WTC11 (cell line): ENCODE measurements around the gene C19orf67. TPM values are rescaled to one million over a fixed set of nuclear protein-coding genes. Genes with fewer than 3 reads are reported as not detected.

Experiments used
- ATAC-seq: fragments of 200-7000 bp; cut with Tn5 transposase; 2 replicates; pipeline ENCODE4 v1.10.0; 2021; ENCODE audit warnings: mild to moderate bottlenecking, moderate library complexity
- Bru-seq: library from RNA; stranded (reverse); fragments of 400-500 nt; gene quantifications from one replicate; lab custom pipeline; 2021; lab: Mats Ljungman, UMichigan
- CTCF ChIA-PET: fragments of 300-600 bp; sonication (Branson Sonifier 250); formaldehyde crosslinking; loops from one replicate; lab custom pipeline; 2021; ENCODE audit warnings: antibody characterized with exemption; lab: Charles Lee
- POLR2A ChIA-PET: fragments of 350-600 bp; sonication (Branson Sonifier 250); formaldehyde crosslinking; loops from one replicate; lab custom pipeline; 2021; ENCODE audit warnings: antibody characterized with exemption; lab: Charles Lee
- DNase-seq: peaks from one replicate; pipeline ENCODE4 v3.0.0; 2021; ENCODE audit warnings: low spot score
- H3K27ac Mint-ChIP-seq: 2 replicates; pipeline ENCODE4 v1.8.0; 2021; ENCODE audit warnings: mixed read lengths
- H3K27me3 Mint-ChIP-seq: 2 replicates; pipeline ENCODE4 v1.8.0; 2021; ENCODE audit warnings: low read depth, mild to moderate bottlenecking, moderate library complexity, mixed read lengths
- H3K36me3 Mint-ChIP-seq: 2 replicates; pipeline ENCODE4 v1.8.0; 2021; ENCODE audit warnings: mixed read lengths
- H3K4me1 Mint-ChIP-seq: 2 replicates; pipeline ENCODE4 v1.8.0; 2022; ENCODE audit warnings: mixed read lengths
- H3K4me3 Mint-ChIP-seq: 2 replicates; pipeline ENCODE4 v1.8.0; 2021; ENCODE audit warnings: mild to moderate bottlenecking, moderate library complexity, mixed read lengths
- H3K9me3 Mint-ChIP-seq: 2 replicates; pipeline ENCODE4 v1.8.0; 2021; ENCODE audit warnings: mixed read lengths
- AR ChIP-seq: fragments of 250-450 bp; sonication (Bioruptor Pico); IDR thresholded peaks from 2 replicates; pipeline ENCODE4 v1.9.0; 2021; ENCODE audit warnings: mild to moderate bottlenecking
- ATF1 ChIP-seq: sonication (generic); formaldehyde crosslinking; IDR thresholded peaks from 2 replicates; pipeline ENCODE4 v1.8.1; 2023; ENCODE audit warnings: mild to moderate bottlenecking, moderate library complexity, missing genetic modification reagents
- CREB1 ChIP-seq: sonication (generic); formaldehyde crosslinking; IDR thresholded peaks from 2 replicates; pipeline ENCODE4 v1.8.0; 2023; ENCODE audit warnings: mild to moderate bottlenecking, missing genetic modification reagents
- E2F4 ChIP-seq: sonication (generic); formaldehyde crosslinking; IDR thresholded peaks from 2 replicates; pipeline ENCODE4 v1.8.1; 2022; ENCODE audit warnings: low read depth, mild to moderate bottlenecking, moderate library complexity, missing genetic modification reagents, borderline replicate concordance
- ELF4 ChIP-seq: sonication (generic); formaldehyde crosslinking; IDR thresholded peaks from 2 replicates; pipeline ENCODE4 v1.8.1; 2022; ENCODE audit warnings: low read depth, mild to moderate bottlenecking, moderate library complexity, missing genetic modification reagents
- FOXP1 ChIP-seq: sonication (generic); formaldehyde crosslinking; IDR thresholded peaks from 2 replicates; pipeline ENCODE4 v1.8.0; 2022; ENCODE audit warnings: missing genetic modification reagents, mild to moderate bottlenecking, moderate library complexity, borderline replicate concordance
- GTF2I ChIP-seq: fragments of 250-450 bp; sonication (Bioruptor Pico); conservative IDR thresholded peaks from 2 replicates; pipeline ENCODE4 v1.4.0; 2021; ENCODE audit warnings: mild to moderate bottlenecking
- HMGA2 ChIP-seq: fragments of 250-450 bp; sonication (Bioruptor Pico); IDR thresholded peaks from 2 replicates; pipeline ENCODE4 v1.4.0; 2021; ENCODE audit warnings: mild to moderate bottlenecking, moderate library complexity
- IRF2 ChIP-seq: sonication (generic); formaldehyde crosslinking; IDR thresholded peaks from 2 replicates; pipeline ENCODE4 v1.8.0; 2022; ENCODE audit warnings: low read depth, missing genetic modification reagents, borderline replicate concordance
- JAZF1 ChIP-seq: fragments of 250-450 bp; sonication (Bioruptor Pico); IDR thresholded peaks from 2 replicates; pipeline ENCODE4 v1.9.0; 2021; ENCODE audit warnings: moderate library complexity, mild to moderate bottlenecking, inconsistent platforms
- MXD4 ChIP-seq: fragments of 250-450 bp; sonication (Bioruptor Pico); IDR thresholded peaks from 2 replicates; pipeline ENCODE4 v1.8.0; 2021; ENCODE audit warnings: mild to moderate bottlenecking, moderate library complexity, borderline replicate concordance
- OVOL2 ChIP-seq: fragments of 250-450 bp; sonication (Bioruptor Pico); IDR thresholded peaks from 2 replicates; pipeline ENCODE4 v1.9.0; 2021; ENCODE audit warnings: mild to moderate bottlenecking, borderline replicate concordance
- SMAD4 ChIP-seq: sonication (generic); formaldehyde crosslinking; IDR thresholded peaks from 2 replicates; pipeline ENCODE4 v1.8.0; 2022; ENCODE audit warnings: mild to moderate bottlenecking, missing genetic modification reagents
- TEAD1 ChIP-seq: sonication (generic); formaldehyde crosslinking; IDR thresholded peaks from 2 replicates; pipeline ENCODE4 v1.8.0; 2022; ENCODE audit warnings: mild to moderate bottlenecking, missing genetic modification reagents
- USF1 ChIP-seq: sonication (generic); formaldehyde crosslinking; IDR thresholded peaks from 2 replicates; pipeline ENCODE4 v1.8.0; 2022; ENCODE audit warnings: mild to moderate bottlenecking, missing genetic modification reagents
- USF2 ChIP-seq: sonication (generic); formaldehyde crosslinking; IDR thresholded peaks from 2 replicates; pipeline ENCODE4 v1.8.1; 2023; ENCODE audit warnings: mild to moderate bottlenecking, missing genetic modification reagents, moderate library complexity
- ZNF138 ChIP-seq: sonication (generic); formaldehyde crosslinking; conservative IDR thresholded peaks from 2 replicates; pipeline ENCODE4 v1.8.1; 2022; ENCODE audit warnings: mild to moderate bottlenecking, moderate library complexity, missing genetic modification reagents
- ZNF263 ChIP-seq: sonication (generic); formaldehyde crosslinking; IDR thresholded peaks from 2 replicates; pipeline ENCODE4 v1.8.1; 2022; ENCODE audit warnings: low read depth, mild to moderate bottlenecking, moderate library complexity, missing genetic modification reagents
- ZNF671 ChIP-seq: fragments of 250-450 bp; sonication (Bioruptor Pico); IDR thresholded peaks from 2 replicates; pipeline ENCODE4 v1.8.0; 2021; ENCODE audit warnings: mild to moderate bottlenecking
- long read RNA-seq, 3 experiments: library from RNA in 1 of 3; library from capped mRNA in 1 of 3; library from polyadenylated mRNA in 1 of 3; unstranded in 2 of 3; stranded (forward) in 1 of 3; transcript quantifications; one replicate each; pipeline ENCODE4 v2.0.0, GENCODE V29; 2021
- total RNA-seq: library from RNA; stranded (reverse); gene quantifications from 3 replicates; pipeline ENCODE4 v1.2.3, GENCODE V29; 2021
- TF ChIP-seq, protein P1 (sequence below): fragments of 250-450 bp; sonication (Bioruptor Pico); IDR thresholded peaks from 2 replicates; pipeline ENCODE4 v1.9.0; 2021; ENCODE audit warnings: mild to moderate bottlenecking, borderline replicate concordance

C19orf67 gene
- 0.35 to 0.87 TPM (median 0.41 TPM) in 3 replicates for total RNA-seq
- Bru-seq, nascent RNA: percentile 39 among the genes with signal in this experiment
- long read RNA-seq, experiment 1, partial matches to known transcripts: 0 of 1 reads
- long read RNA-seq, experiment 1, other reads (novel, unspliced or antisense): 0 of 1 reads
- long read RNA-seq, experiment 2: 0 reads
- long read RNA-seq, experiment 3: 0 reads

- peaks cover 18% of the 10 kb centered on the region for H3K36me3 Mint-ChIP-seq
- TF ChIP-seq ZNF138 (CRISPR knock-in tag) (no peak), HMGA2 (CRISPR knock-in tag) (no peak), ELF4 (CRISPR knock-in tag) (no peak)
- peaks cover 31% of the 10 kb centered on the region for H3K27me3 Mint-ChIP-seq
- ChIA-PET POLR2A (interaction anchor here (1.1 kb wide), 1 partner anchor 898 kb away, joined by 3 read pairs; no protein-coding TSS in a partner anchor), CTCF (interaction anchor here (0.6 to 1.7 kb wide), 13 partner anchors 8 to 395 kb away, joined by 3 to 7 read pairs (median 3); partner anchors contain the start of gene ASF1B)
- DNase-seq (peak; percentile 59), ATAC-seq (peak; percentile 27)
- H3K27ac Mint-ChIP-seq: no peak within 1 kb of the TSS
- peak within 1 kb of the TSS; percentile 57 for H3K4me3 Mint-ChIP-seq
- H3K4me1 Mint-ChIP-seq: peaks cover 7% of the 10 kb centered on the region
- H3K9me3 Mint-ChIP-seq: no peaks in the 10 kb centered on the region
Measured at GRCh38 chr19:14085309-14085995, at the start of gene C19orf67. C19orf67 (minus strand) TSS chr19:14085783; CDS start chr19:14085627, 156 bp downstream.

GRCh38 chr19:14135355-14135754 is 49.8 kb upstream of the C19orf67 start:
- peaks cover 19% of the 10 kb centered on the region for H3K4me1 Mint-ChIP-seq
- H3K36me3 Mint-ChIP-seq: peaks cover 11% of the 10 kb centered on the region
- H3K27ac Mint-ChIP-seq: peak overlapping the region; percentile 53
- ATAC-seq: no peak
- H3K27me3 Mint-ChIP-seq: no peaks in the 10 kb centered on the region; the same call in 1 of the 2 replicates
- POLR2A ChIA-PET: interaction anchor here (0.7 to 1.8 kb wide), 3 partner anchors 18 to 315 kb away, joined by 3 to 7 read pairs (median 5); partner anchors contain the start of gene PRKACA
- DNase-seq: no peak
- no peaks in the 10 kb centered on the region for H3K9me3 Mint-ChIP-seq
- peak overlapping the region; percentile 86 for H3K4me3 Mint-ChIP-seq
- CTCF ChIA-PET: interaction anchor here (1.2 to 4.7 kb wide), 11 partner anchors 11 to 337 kb away, joined by 3 to 91 read pairs (median 12); partner anchors contain the start of gene PKN1
- no peak for TF ChIP-seq CREB1 (CRISPR knock-in tag)
- TF ChIP-seq ZNF671: no peak
- TF ChIP-seq E2F4 (CRISPR knock-in tag): no peak
- no peak for TF ChIP-seq GTF2I
- no peak for TF ChIP-seq ZNF263 (CRISPR knock-in tag)
- no peak for TF ChIP-seq TEAD1 (CRISPR knock-in tag)
- TF ChIP-seq, protein P1, sequence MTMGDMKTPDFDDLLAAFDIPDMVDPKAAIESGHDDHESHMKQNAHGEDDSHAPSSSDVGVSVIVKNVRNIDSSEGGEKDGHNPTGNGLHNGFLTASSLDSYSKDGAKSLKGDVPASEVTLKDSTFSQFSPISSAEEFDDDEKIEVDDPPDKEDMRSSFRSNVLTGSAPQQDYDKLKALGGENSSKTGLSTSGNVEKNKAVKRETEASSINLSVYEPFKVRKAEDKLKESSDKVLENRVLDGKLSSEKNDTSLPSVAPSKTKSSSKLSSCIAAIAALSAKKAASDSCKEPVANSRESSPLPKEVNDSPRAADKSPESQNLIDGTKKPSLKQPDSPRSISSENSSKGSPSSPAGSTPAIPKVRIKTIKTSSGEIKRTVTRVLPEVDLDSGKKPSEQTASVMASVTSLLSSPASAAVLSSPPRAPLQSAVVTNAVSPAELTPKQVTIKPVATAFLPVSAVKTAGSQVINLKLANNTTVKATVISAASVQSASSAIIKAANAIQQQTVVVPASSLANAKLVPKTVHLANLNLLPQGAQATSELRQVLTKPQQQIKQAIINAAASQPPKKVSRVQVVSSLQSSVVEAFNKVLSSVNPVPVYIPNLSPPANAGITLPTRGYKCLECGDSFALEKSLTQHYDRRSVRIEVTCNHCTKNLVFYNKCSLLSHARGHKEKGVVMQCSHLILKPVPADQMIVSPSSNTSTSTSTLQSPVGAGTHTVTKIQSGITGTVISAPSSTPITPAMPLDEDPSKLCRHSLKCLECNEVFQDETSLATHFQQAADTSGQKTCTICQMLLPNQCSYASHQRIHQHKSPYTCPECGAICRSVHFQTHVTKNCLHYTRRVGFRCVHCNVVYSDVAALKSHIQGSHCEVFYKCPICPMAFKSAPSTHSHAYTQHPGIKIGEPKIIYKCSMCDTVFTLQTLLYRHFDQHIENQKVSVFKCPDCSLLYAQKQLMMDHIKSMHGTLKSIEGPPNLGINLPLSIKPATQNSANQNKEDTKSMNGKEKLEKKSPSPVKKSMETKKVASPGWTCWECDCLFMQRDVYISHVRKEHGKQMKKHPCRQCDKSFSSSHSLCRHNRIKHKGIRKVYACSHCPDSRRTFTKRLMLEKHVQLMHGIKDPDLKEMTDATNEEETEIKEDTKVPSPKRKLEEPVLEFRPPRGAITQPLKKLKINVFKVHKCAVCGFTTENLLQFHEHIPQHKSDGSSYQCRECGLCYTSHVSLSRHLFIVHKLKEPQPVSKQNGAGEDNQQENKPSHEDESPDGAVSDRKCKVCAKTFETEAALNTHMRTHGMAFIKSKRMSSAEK (CRISPR knock-in tag): no peak
- TF ChIP-seq SMAD4: no peak

GRCh38 chr19:14127929-14128509 is 42.4 kb upstream of the C19orf67 start:
- Mint-ChIP-seq H3K36me3 (peaks cover 39% of the 10 kb centered on the region), H3K27me3 (peaks cover 11% of the 10 kb centered on the region; the same call in 1 of the 2 replicates), H3K27ac (no peak overlapping the region), H3K4me3 (no peak overlapping the region), H3K4me1 (no peaks in the 10 kb centered on the region), H3K9me3 (no peaks in the 10 kb centered on the region)
- ChIA-PET POLR2A (interaction anchor here (0.7 kb wide), 1 partner anchor 175 kb away, joined by 3 read pairs; no protein-coding TSS in a partner anchor), CTCF (interaction anchor here (1.6 kb wide), 1 partner anchor 9 kb away, joined by 3 read pairs; the partner anchor contains the start of gene ASF1B)
- ATAC-seq (no peak), DNase-seq (no peak)
- TF ChIP-seq OVOL2 (CRISPR knock-in tag) (no peak), FOXP1 (CRISPR knock-in tag) (no peak), MXD4 (no peak), JAZF1 (CRISPR knock-in tag) (no peak), USF1 (no peak), IRF2 (CRISPR knock-in tag) (no peak), AR (no peak), USF2 (CRISPR knock-in tag) (no peak), CREB1 (CRISPR knock-in tag) (no peak), ATF1 (CRISPR knock-in tag) (no peak)
